B cell (primary cell): ENCODE measurements around the gene IGSF22.

Experiments
- CTCF ChIP-seq: fragments of 200-600 bp; IDR thresholded peaks from one replicate; pipeline ENCODE4 v1.8.0; 2022; ENCODE audit warnings: antibody characterized with exemption, mild to moderate bottlenecking
- EZH2 ChIP-seq: IDR thresholded peaks from 2 replicates; pipeline ENCODE4 v1.6.1; 2012; ENCODE audit warnings: borderline replicate concordance, low read depth, mild to moderate bottlenecking, moderate library complexity, low read length; ENCODE audit not compliant: insufficient read depth, poor library complexity, severe bottlenecking

GRCh38 chr11:18701614-18702216 is 24.3 kb downstream of the IGSF22 start:
- no peak for TF ChIP-seq CTCF
- no peak for TF ChIP-seq EZH2
